Cortex of kidney (tissue), 1 donor: ENCODE measurements around the gene TMCO4.
"Not testable (repeated sequence)": the region's sequence is repeated elsewhere in the genome, so short reads cannot be mapped to it uniquely, and the experiment has no call there.

Experiments
- DNase-seq: peaks from one replicate; lab custom pipeline; 2025; lab: John Stamatoyannopoulos, UW

Gene TMCO4

GRCh38 chr1:19813643-19813960 lies 13.9 kb upstream of the TMCO4 start:
- no peak for DNase-seq

- DNase-seq, result no peak
Observed at GRCh38 chr1:19812875-19813642, 13.3 kb upstream of the TMCO4 start.

GRCh38 chr1:19811206-19811851 lies 11.6 kb upstream of the TMCO4 start:
- DNase-seq, result no peak

GRCh38 chr1:19809044-19809750 lies 9.5 kb upstream of the TMCO4 start:
- DNase-seq, result no peak

- no peak for DNase-seq
Observed at GRCh38 chr1:19808351-19808750, 8.6 kb upstream of the TMCO4 start.

- DNase-seq, result no peak
Observed at GRCh38 chr1:19804831-19805251, 5.1 kb upstream of the TMCO4 start.

GRCh38 chr1:19802269-19802668 lies 2.6 kb upstream of the TMCO4 start:
- DNase-seq, result no peak

GRCh38 chr1:19800076-19800804 lies 524 bp upstream of the TMCO4 start:
- no peak for DNase-seq

- no peak for DNase-seq
Observed at GRCh38 chr1:19798486-19799229, 1.1 kb downstream of the TMCO4 start.

- no peak for DNase-seq
Observed at GRCh38 chr1:19797827-19798226, 1.9 kb downstream of the TMCO4 start.

GRCh38 chr1:19794583-19794982 lies 5.1 kb downstream of the TMCO4 start:
- DNase-seq, result no peak

GRCh38 chr1:19793360-19794046 lies 6.2 kb downstream of the TMCO4 start:
- no peak for DNase-seq

GRCh38 chr1:19792237-19793002 lies 7.3 kb downstream of the TMCO4 start:
- no peak for DNase-seq

- not testable (repeated sequence) for DNase-seq
Observed at GRCh38 chr1:19790061-19790975, 9.4 kb downstream of the TMCO4 start.

GRCh38 chr1:19786988-19787423 lies 12.7 kb downstream of the TMCO4 start:
- DNase-seq, result no peak

- DNase-seq, result no peak
Observed at GRCh38 chr1:19785660-19786059, 14.1 kb downstream of the TMCO4 start.

- DNase-seq, result no peak
Observed at GRCh38 chr1:19780267-19780877, 19.3 kb downstream of the TMCO4 start.

- no peak for DNase-seq
Observed at GRCh38 chr1:19776933-19777332, 22.8 kb downstream of the TMCO4 start.

GRCh38 chr1:19776287-19776686 lies 23.4 kb downstream of the TMCO4 start:
- no peak for DNase-seq
